AG09309 (cell line): Measurements from ENCODE around the gene SMARCD1.

Source experiments
- DNase-seq: peaks from one replicate; pipeline ENCODE4 v3.0.0-alpha.2; 2010; ENCODE audit warnings: low read depth
- H3K4me3 ChIP-seq: 2 replicates; pipeline ENCODE4 v1.5.1; 2011; ENCODE audit warnings: mild to moderate bottlenecking, low read depth, low read length, moderate library complexity; ENCODE audit not compliant: control insufficient read depth
- CTCF ChIP-seq: IDR thresholded peaks from 2 replicates; pipeline ENCODE4 v1.5.1; 2011; ENCODE audit warnings: mild to moderate bottlenecking, low read depth, low read length, inconsistent platforms; ENCODE audit not compliant: insufficient read depth, control insufficient read depth; ENCODE audit errors: missing control alignments

SMARCD1 gene

GRCh38 chr12:50061171-50061570, 24.0 kb upstream of the SMARCD1 start:
- no peak for DNase-seq
- TF ChIP-seq CTCF, result no peak
- H3K4me3 ChIP-seq, result no peak overlapping the region

DNA sequence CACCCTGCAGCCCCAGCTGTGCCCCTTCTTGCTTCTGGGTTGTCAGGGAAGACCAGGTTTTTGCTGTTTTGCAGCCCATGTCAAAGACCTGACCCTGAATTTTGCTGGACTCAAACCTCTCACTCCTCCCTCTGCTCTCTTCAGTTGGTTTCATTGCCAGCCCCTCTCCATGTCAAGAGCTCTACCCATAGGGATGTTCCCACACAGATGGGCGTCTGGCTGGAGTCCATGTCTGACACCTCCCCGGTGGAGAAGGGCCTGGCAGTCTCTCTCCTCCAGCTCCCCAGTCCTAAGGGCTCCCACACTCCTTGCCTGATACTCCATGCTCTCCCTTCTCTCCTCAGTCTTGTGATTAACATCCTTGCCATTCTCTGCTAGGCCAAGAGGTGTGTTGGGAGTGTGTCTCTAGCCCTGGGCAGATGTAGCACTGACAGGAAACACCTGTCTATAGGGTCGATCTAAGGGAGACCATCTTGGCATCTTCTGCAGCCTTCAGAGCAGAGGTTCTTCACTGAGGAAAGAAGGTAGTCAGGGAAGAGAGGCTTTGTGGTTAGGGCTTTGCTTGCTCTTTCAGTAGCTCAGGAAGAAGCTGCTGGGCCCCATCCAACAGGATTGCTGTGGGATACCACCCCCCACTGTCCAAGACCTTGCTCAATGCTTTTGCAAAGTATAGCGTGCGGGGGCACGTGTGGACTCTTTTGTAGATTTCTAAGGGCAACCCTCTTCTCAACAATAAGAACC, 23.0 kb upstream of the SMARCD1 start:
- DNase-seq, result no peak
- TF ChIP-seq CTCF, result no peak
- H3K4me3 ChIP-seq, result no peak overlapping the region

- DNase-seq, result no peak
These were observed 22.2 kb upstream of the SMARCD1 start for GRCh38 chr12:50062728-50063460.

GRCh38 chr12:50065726-50066310, 19.3 kb upstream of the SMARCD1 start:
- no peak for DNase-seq
- no peak overlapping the region for H3K4me3 ChIP-seq
- no peak for TF ChIP-seq CTCF

More at GRCh38 chr12:50062728-50063460, 22.2 kb upstream of the SMARCD1 start:
- no peak overlapping the region for H3K4me3 ChIP-seq
- TF ChIP-seq CTCF, result no peak

DNA sequence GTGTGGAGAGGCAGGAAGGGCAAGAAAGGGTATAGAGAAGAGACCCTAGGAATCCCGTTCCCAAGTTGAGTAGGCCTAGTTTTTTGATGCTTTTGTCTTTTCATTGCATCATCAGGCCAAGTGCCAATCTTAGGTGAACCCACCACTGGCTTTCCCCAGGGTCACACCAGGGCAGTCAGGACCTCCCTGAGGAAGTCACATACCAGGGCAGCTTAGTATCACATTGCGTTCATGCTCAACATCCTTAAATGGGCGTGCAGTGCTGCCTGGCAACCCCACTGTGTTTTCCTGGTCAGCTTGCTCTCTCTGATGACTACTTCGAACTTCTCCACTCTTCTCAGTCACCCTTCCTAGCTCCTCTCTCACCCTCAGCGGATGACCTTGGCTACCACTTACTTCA, 18.7 kb upstream of the SMARCD1 start:
- no peak overlapping the region for H3K4me3 ChIP-seq
- TF ChIP-seq CTCF, result no peak
- DNase-seq, result peak; percentile 59

- DNase-seq, result no peak
- no peak overlapping the region for H3K4me3 ChIP-seq
- TF ChIP-seq CTCF, result no peak
These were observed 16.1 kb upstream of the SMARCD1 start for GRCh38 chr12:50069069-50069468.
